Mesothelial cell of epicardium (in vitro differentiated cells): ENCODE results near the gene EAPP. TPM values are rescaled to one million over a fixed set of nuclear protein-coding genes. Genes with fewer than 3 reads are reported as not detected.
"Not testable (repeated sequence)": the region's sequence is repeated elsewhere in the genome, so short reads cannot be mapped to it uniquely, and the experiment has no call there.

Experiments
- DNase-seq, 2 experiments: peaks; one replicate each; pipeline ENCODE4 v3.0.0; 2021; ENCODE audit warnings: low spot score in 2 of 2; ENCODE audit not compliant: unreplicated experiment in 2 of 2
- H3K27ac Mint-ChIP-seq: 2 replicates; pipeline ENCODE4 v1.8.0; 2021; ENCODE audit warnings: mixed read lengths
- H3K27me3 Mint-ChIP-seq: 2 replicates; pipeline ENCODE4 v1.8.0; 2021; ENCODE audit warnings: low read depth, mixed read lengths
- H3K36me3 Mint-ChIP-seq: 2 replicates; pipeline ENCODE4 v1.8.0; 2021; ENCODE audit warnings: mixed read lengths
- H3K4me1 Mint-ChIP-seq: 2 replicates; pipeline ENCODE4 v1.8.0; 2021; ENCODE audit warnings: mixed read lengths
- H3K4me3 Mint-ChIP-seq: 2 replicates; pipeline ENCODE4 v1.8.0; 2021; ENCODE audit warnings: mild to moderate bottlenecking, moderate library complexity, mixed read lengths
- H3K9me3 Mint-ChIP-seq: 2 replicates; pipeline ENCODE4 v1.8.0; 2021; ENCODE audit warnings: mixed read lengths
- CTCF ChIP-seq: fragments of 200-600 bp; sonication (generic); IDR thresholded peaks from one replicate; pipeline ENCODE4 v1.5.0; 2021; ENCODE audit warnings: antibody characterized with exemption; ENCODE audit not compliant: unreplicated experiment
- total RNA-seq: library from RNA; stranded (reverse); gene quantifications from 3 replicates; pipeline ENCODE4 v1.2.1, GENCODE V29; 2021

EAPP gene
- total RNA-seq, 1 donor from 2014 or later: 41.4 TPM

DNA sequence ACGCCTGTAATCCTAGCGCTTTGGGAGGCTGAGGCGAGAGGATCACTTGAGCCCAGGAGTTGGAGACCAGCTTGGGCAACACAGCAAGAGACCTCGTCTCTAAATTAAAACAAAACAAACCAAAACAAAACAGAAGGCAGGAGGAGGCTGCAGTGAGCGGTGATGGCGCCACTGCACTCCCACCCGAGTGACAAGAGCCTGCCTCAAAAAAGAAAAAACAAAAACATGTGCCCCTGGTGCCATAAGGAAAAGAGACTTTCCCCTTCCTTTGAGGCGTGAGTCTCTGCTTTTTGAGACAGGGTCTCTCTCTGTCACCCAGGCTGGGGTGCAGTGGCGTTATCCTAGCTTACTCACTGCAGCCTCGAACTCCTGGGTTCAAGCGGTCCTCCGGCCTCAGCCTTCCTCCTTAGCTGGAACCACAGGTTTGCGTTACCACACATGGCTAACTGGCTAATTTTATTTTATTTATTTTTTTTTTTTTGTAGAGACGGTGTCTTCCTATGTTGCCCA, 9.0 kb upstream of the EAPP start:
- no peak for TF ChIP-seq CTCF
- H3K4me3 Mint-ChIP-seq: no peak overlapping the region
- peak overlapping the region; percentile 21 for H3K27ac Mint-ChIP-seq
- H3K9me3 Mint-ChIP-seq: no peaks in the 10 kb centered on the region
- DNase-seq: no peak
- H3K27me3 Mint-ChIP-seq: no peaks in the 10 kb centered on the region
- no peaks in the 10 kb centered on the region for H3K36me3 Mint-ChIP-seq
- H3K4me1 Mint-ChIP-seq: no peaks in the 10 kb centered on the region

GRCh38 chr14:34547136-34547520, 7.6 kb upstream of the EAPP start:
- H3K36me3 Mint-ChIP-seq, H3K9me3 Mint-ChIP-seq, H3K4me1 Mint-ChIP-seq, H3K4me3 Mint-ChIP-seq, H3K27me3 Mint-ChIP-seq, H3K27ac Mint-ChIP-seq, DNase-seq: not testable (repeated sequence)

GRCh38 chr14:34546272-34547135, 7.0 kb upstream of the EAPP start:
- H3K4me3 Mint-ChIP-seq, H3K4me1 Mint-ChIP-seq, H3K9me3 Mint-ChIP-seq, H3K27ac Mint-ChIP-seq, H3K36me3 Mint-ChIP-seq, DNase-seq, H3K27me3 Mint-ChIP-seq: not testable (repeated sequence)

- DNase-seq, H3K27me3 Mint-ChIP-seq, H3K36me3 Mint-ChIP-seq, H3K9me3 Mint-ChIP-seq: not testable (repeated sequence)
- peak overlapping the region; percentile 99 for H3K27ac Mint-ChIP-seq
- peaks cover 30% of the 10 kb centered on the region for H3K4me1 Mint-ChIP-seq
- H3K4me3 Mint-ChIP-seq: peak overlapping the region; percentile 96
Measured at GRCh38 chr14:34540181-34541059, 919 bp upstream of the EAPP start.

DNA sequence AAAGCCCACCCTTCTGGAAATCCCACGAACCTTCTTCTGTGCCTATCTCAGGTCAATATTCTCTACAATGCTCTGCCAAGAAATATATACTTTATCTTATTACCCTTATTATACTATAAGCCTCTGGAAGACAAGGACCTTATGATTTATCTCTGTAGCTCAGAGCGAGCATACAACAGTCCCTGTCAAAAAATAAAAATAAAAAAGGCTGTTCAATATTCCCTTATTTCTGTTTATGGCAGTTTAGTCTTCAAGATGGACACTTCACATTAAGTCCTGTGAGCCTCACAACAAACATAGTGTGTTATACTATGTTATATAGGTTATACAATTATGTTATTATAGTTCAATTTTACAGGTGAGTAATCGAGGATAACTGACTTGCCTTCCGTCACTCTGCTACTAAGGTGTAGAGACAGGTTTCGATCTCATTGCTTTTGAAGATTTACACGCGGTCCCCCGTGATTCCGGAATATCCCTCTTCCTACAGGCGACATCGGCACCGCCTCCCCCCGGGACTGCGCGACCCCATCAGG, 562 bp downstream of the EAPP start:
- Mint-ChIP-seq H3K27ac (peak overlapping the region; percentile 99), H3K4me3 (peak overlapping the region; percentile 96), H3K36me3 (peaks cover 4% of the 10 kb centered on the region), H3K9me3 (no peaks in the 10 kb centered on the region), H3K27me3 (no peaks in the 10 kb centered on the region), H3K4me1 (peaks cover 30% of the 10 kb centered on the region)
- TF ChIP-seq CTCF: no peak
- no peak for DNase-seq

DNA sequence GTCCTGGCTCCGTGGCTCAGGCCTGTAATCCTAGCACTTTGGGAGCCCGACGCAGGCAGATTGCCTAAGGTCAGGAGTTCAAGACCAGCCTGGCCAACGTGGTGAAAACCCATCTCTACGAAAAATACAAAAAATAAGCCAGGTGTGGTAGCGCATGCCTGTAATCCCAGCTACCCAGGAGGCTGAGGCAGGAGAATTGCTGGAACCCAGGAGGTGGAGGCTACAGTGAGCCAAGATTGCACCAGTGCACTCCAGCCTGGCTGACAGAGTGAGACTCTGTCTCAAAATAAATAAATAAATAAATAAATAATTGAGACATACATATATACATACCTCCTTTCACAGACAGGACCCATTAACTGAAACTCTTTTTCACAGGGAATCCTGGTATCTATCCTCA, 1.4 kb downstream of the EAPP start:
- Mint-ChIP-seq H3K27ac (peak overlapping the region; percentile 99), H3K4me3 (peak overlapping the region; percentile 96), H3K4me1 (peaks cover 30% of the 10 kb centered on the region)
- DNase-seq, H3K9me3 Mint-ChIP-seq, H3K36me3 Mint-ChIP-seq, H3K27me3 Mint-ChIP-seq: not testable (repeated sequence)

GRCh38 chr14:34537677-34538009, 1.9 kb downstream of the EAPP start:
- Mint-ChIP-seq H3K27me3 (no peaks in the 10 kb centered on the region), H3K4me1 (peaks cover 30% of the 10 kb centered on the region), H3K27ac (peak overlapping the region; percentile 89), H3K36me3 (peaks cover 9% of the 10 kb centered on the region), H3K9me3 (no peaks in the 10 kb centered on the region), H3K4me3 (peak overlapping the region; percentile 54)
- TF ChIP-seq CTCF: no peak
- DNase-seq: no peak
